PFSK-1 (cell line): ENCODE measurements around the gene JAGN1.

Experiments used
- FOXP2 ChIP-seq: optimal IDR thresholded peaks from 2 replicates; pipeline ENCODE3; 2011; ENCODE audit warnings: borderline replicate concordance, control low read depth, inconsistent platforms; ENCODE audit not compliant: insufficient read depth; ENCODE audit errors: extremely low read length, extremely low read depth
- POLR2AphosphoS5 ChIP-seq: IDR thresholded peaks from 2 replicates; pipeline ENCODE4 v1.6.1; 2012; ENCODE audit warnings: low read depth, mild to moderate bottlenecking, control low read depth, low read length, moderate library complexity
- REST ChIP-seq, 2 experiments: IDR thresholded peaks; 2 replicates each; pipeline versions ENCODE4 v1.6.1 to v1.8.0; 2011 to 2012; ENCODE audit warnings: low read depth in 2 of 2, low read length in 2 of 2, control low read depth in 1 of 2, inconsistent platforms in 1 of 2, mild to moderate bottlenecking in 1 of 2, moderate library complexity in 1 of 2; ENCODE audit not compliant: insufficient read depth in 1 of 2
- SIN3A ChIP-seq: IDR thresholded peaks from 2 replicates; pipeline ENCODE4 v1.6.1; 2012; ENCODE audit warnings: mild to moderate bottlenecking, low read length, moderate library complexity, borderline replicate concordance; ENCODE audit not compliant: insufficient read depth
- TAF1 ChIP-seq: IDR thresholded peaks from 2 replicates; pipeline ENCODE4 v1.6.1; 2012; ENCODE audit warnings: low read length, control low read depth, borderline replicate concordance; ENCODE audit not compliant: insufficient read depth

- no peak for TF ChIP-seq TAF1
- no peak for TF ChIP-seq REST (IDR thresholded peaks at IDR 0.05; ENCODE audit: insufficient read depth in 1 of 2, low read depth in 2 of 2, low read length in 2 of 2)
- TF ChIP-seq SIN3A, result no peak
- TF ChIP-seq POLR2AphosphoS5, result no peak
- no peak for TF ChIP-seq FOXP2
Measured at GRCh38 chr3:9930804-9931418, 40.5 kb downstream of the JAGN1 start.
